GM12878 (cell line): ENCODE data around the gene BORCS5. TPM values are rescaled to one million over a fixed set of nuclear protein-coding genes. Genes with fewer than 3 reads are reported as not detected.

Experiments
- CBX5 ChIP-seq: sonication (generic); IDR thresholded peaks from 2 replicates; pipeline ENCODE4 v1.6.1; 2016; ENCODE audit warnings: low read depth, moderate library complexity, mild to moderate bottlenecking, inconsistent platforms
- CHD2 ChIP-seq: IDR thresholded peaks from 2 replicates; pipeline ENCODE4 v1.6.1; 2011; ENCODE audit warnings: low read depth, low read length, improper control_type of control experiment, borderline replicate concordance
- DPF2 ChIP-seq: fragments of 450-650 bp; IDR thresholded peaks from 2 replicates; pipeline ENCODE4 v1.6.1; 2017; ENCODE audit warnings: mild to moderate bottlenecking
- FOXK2 ChIP-seq: fragments of 450-650 bp; IDR thresholded peaks from 2 replicates; pipeline ENCODE4 v1.6.1; 2017; ENCODE audit warnings: mild to moderate bottlenecking, moderate library complexity
- HCFC1 ChIP-seq: fragments of 150-350 bp; IDR thresholded peaks from 2 replicates; pipeline ENCODE4 v1.6.1; 2014; ENCODE audit warnings: low read length
- IKZF2 ChIP-seq, 2 experiments: fragments of 450-650 bp; IDR thresholded peaks; 2 replicates each; pipeline ENCODE4 v1.6.1; 2017; ENCODE audit warnings: mild to moderate bottlenecking in 2 of 2, moderate library complexity in 2 of 2
- IRF4 ChIP-seq: IDR thresholded peaks from 2 replicates; pipeline ENCODE4 v1.6.1; 2011; ENCODE audit warnings: low read depth, low read length
- JUND ChIP-seq: IDR thresholded peaks from 2 replicates; pipeline ENCODE4 v1.6.1; 2012; ENCODE audit warnings: low read depth, mild to moderate bottlenecking, low read length, improper control_type of control experiment, moderate library complexity
- KLF5 ChIP-seq: fragments of 450-650 bp; IDR thresholded peaks from 2 replicates; pipeline ENCODE4 v1.6.1; 2014; ENCODE audit warnings: mild to moderate bottlenecking; ENCODE audit not compliant: partially characterized antibody
- MTA2 ChIP-seq: fragments of 450-650 bp; IDR thresholded peaks from 2 replicates; pipeline ENCODE4 v1.6.1; 2016; ENCODE audit warnings: low read depth, mild to moderate bottlenecking, moderate library complexity
- NFXL1 ChIP-seq: fragments of 450-650 bp; IDR thresholded peaks from 2 replicates; pipeline ENCODE4 v1.6.1; 2017; ENCODE audit warnings: antibody characterized with exemption, mild to moderate bottlenecking, borderline replicate concordance
- NRF1 ChIP-seq: conservative IDR thresholded peaks from 2 replicates; pipeline ENCODE4 v1.6.1; 2011; ENCODE audit warnings: mild to moderate bottlenecking, low read depth, low read length, improper control_type of control experiment
- PAX8 ChIP-seq: fragments of 450-650 bp; IDR thresholded peaks from 2 replicates; pipeline ENCODE4 v1.6.1; 2017; ENCODE audit warnings: mild to moderate bottlenecking, moderate library complexity
- POLR2AphosphoS2 ChIP-seq: IDR thresholded peaks from 2 replicates; pipeline ENCODE4 v1.6.1; 2011; ENCODE audit warnings: low read depth, mild to moderate bottlenecking, low read length, improper control_type of control experiment, moderate library complexity
- YBX1 ChIP-seq: fragments of 450-650 bp; IDR thresholded peaks from 2 replicates; pipeline ENCODE4 v1.6.1; 2016; ENCODE audit warnings: antibody characterized with exemption
- ZNF24 ChIP-seq: fragments of 450-650 bp; IDR thresholded peaks from 2 replicates; pipeline ENCODE4 v1.6.1; 2017; ENCODE audit warnings: antibody characterized with exemption, mild to moderate bottlenecking
- polyA plus RNA-seq, 11 experiments: library from polyadenylated mRNA; depleted of rRNA in 4 of 11; unstranded in 6 of 11; stranded (reverse) in 5 of 11; fragments of >200 nt; fragmentation: Nextera tagmentation in 4 of 11; fragmentation: Illumina TruSeq in 1 of 11; extraction: Ambion mirVana in 4 of 11; extraction: Trizol in 1 of 11; gene quantifications; 1 replicate in 1 of 11; 2 replicates in 10 of 11; pipeline versions ENCODE4 v1.2.1 to v1.2.3, GENCODE V29; 2011 to 2016; ENCODE audit warnings: inconsistent platforms in 2 of 11, missing spikeins in 2 of 11, low read depth in 1 of 11
- total RNA-seq, 4 experiments: library from RNA; depleted of rRNA in 3 of 4; stranded (reverse); fragments of >200 nt in 3 of 4; fragmentation: Illumina TruSeq in 1 of 4; extraction: Trizol in 1 of 4; gene quantifications; 2 replicates each; pipeline versions ENCODE4 v1.2.1 to v1.2.3, GENCODE V29; 2013 to 2021
- TF ChIP-seq, protein P1 (sequence below): fragments of 450-650 bp; IDR thresholded peaks from 2 replicates; pipeline ENCODE4 v1.6.1; 2017; ENCODE audit warnings: mild to moderate bottlenecking, moderate library complexity
- TF ChIP-seq, protein P2 (sequence below): IDR thresholded peaks from 2 replicates; pipeline ENCODE4 v1.6.1; 2012; ENCODE audit warnings: low read depth, low read length, improper control_type of control experiment
- TF ChIP-seq, protein P3 (sequence below): fragments of 450-650 bp; IDR thresholded peaks from 2 replicates; pipeline ENCODE4 v1.6.1; 2017; ENCODE audit warnings: mild to moderate bottlenecking
- TF ChIP-seq, protein P4 (sequence below): IDR thresholded peaks from 2 replicates; pipeline ENCODE4 v1.6.1; 2011; ENCODE audit warnings: borderline replicate concordance, low read depth, mild to moderate bottlenecking, moderate library complexity, mixed read lengths, low read length; ENCODE audit not compliant: insufficient read depth; ENCODE audit errors: extremely low read length
- TF ChIP-seq, protein P5 (sequence below): fragments of 450-650 bp; IDR thresholded peaks from 2 replicates; pipeline ENCODE4 v1.6.1; 2017; ENCODE audit warnings: low read depth, mild to moderate bottlenecking, moderate library complexity

The BORCS5 gene
- total and polyA plus RNA-seq, 10 of the 15 experiments (the other 5 are each of a cell fraction or from before 2014, with no cell fraction given) = 1.4 to 39.7 (median 16.1) TPM

DNA sequence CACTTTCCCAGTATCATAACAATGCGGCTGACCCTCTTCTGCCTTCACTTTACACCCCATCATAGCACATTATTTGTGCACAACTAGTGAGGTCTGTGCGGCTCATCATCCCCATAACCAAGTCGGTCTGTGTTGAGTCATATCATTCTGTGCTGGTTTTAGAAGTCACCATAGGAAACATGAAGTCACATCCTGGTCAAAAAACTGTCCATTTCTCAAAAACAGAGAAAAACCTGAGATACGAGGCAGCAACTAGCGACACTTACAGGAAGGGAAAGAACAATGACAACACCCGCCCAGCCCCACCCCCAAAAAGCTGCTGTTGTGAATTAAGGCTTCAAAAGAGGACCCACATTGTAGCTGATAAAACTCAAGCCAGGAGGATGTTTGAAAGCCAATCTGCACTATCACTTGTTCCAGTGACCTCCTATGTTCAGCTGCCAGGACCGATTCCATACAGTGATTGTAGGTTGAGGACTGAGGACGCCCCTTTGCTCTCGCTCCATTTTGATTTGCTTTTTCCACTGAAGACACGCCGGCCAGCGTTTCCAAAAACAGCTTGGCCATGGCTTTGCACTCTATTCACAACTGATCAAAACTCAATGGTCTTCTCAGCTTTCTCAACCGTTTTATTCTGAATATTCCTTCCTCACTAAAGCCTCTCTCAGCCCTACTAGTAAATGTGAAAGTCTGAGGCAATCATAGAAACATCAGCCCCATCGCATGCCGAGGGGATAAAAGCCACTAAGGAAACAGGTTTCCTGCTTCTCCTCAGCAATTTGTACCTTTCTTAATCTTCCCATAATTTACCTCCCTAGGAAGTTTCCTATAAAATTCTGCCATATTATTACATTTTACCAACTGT lies 118.3 kb downstream of the BORCS5 start (continued):
- TF ChIP-seq, protein P1, sequence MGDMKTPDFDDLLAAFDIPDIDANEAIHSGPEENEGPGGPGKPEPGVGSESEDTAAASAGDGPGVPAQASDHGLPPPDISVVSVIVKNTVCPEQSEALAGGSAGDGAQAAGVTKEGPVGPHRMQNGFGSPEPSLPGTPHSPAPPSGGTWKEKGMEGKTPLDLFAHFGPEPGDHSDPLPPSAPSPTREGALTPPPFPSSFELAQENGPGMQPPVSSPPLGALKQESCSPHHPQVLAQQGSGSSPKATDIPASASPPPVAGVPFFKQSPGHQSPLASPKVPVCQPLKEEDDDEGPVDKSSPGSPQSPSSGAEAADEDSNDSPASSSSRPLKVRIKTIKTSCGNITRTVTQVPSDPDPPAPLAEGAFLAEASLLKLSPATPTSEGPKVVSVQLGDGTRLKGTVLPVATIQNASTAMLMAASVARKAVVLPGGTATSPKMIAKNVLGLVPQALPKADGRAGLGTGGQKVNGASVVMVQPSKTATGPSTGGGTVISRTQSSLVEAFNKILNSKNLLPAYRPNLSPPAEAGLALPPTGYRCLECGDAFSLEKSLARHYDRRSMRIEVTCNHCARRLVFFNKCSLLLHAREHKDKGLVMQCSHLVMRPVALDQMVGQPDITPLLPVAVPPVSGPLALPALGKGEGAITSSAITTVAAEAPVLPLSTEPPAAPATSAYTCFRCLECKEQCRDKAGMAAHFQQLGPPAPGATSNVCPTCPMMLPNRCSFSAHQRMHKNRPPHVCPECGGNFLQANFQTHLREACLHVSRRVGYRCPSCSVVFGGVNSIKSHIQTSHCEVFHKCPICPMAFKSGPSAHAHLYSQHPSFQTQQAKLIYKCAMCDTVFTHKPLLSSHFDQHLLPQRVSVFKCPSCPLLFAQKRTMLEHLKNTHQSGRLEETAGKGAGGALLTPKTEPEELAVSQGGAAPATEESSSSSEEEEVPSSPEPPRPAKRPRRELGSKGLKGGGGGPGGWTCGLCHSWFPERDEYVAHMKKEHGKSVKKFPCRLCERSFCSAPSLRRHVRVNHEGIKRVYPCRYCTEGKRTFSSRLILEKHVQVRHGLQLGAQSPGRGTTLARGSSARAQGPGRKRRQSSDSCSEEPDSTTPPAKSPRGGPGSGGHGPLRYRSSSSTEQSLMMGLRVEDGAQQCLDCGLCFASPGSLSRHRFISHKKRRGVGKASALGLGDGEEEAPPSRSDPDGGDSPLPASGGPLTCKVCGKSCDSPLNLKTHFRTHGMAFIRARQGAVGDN = peak; percentile 73
- TF ChIP-seq YBX1 (no peak), HCFC1 (no peak), DPF2 (peak; percentile 77), ZNF24 (peak; percentile 78), PAX8 (no peak), POLR2AphosphoS2 (peak; percentile 34; the same call in 1 of the 2 replicates), MTA2 (peak; percentile 81), IKZF2 (IDR thresholded peaks at IDR 0.05) (peak; percentile 72 to 79; a peak in 3 of 4 replicates), CBX5 (peak; percentile 61; the same call in 1 of the 2 replicates), KLF5 (no peak), NRF1 (no peak), CHD2 (peak; percentile 73; the same call in 1 of the 2 replicates), IRF4 (peak; percentile 86; the same call in 1 of the 2 replicates), JUND (peak; percentile 86), FOXK2 (no peak), NFXL1 (no peak)
- TF ChIP-seq, protein P2, sequence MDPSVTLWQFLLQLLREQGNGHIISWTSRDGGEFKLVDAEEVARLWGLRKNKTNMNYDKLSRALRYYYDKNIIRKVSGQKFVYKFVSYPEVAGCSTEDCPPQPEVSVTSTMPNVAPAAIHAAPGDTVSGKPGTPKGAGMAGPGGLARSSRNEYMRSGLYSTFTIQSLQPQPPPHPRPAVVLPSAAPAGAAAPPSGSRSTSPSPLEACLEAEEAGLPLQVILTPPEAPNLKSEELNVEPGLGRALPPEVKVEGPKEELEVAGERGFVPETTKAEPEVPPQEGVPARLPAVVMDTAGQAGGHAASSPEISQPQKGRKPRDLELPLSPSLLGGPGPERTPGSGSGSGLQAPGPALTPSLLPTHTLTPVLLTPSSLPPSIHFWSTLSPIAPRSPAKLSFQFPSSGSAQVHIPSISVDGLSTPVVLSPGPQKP = no peak
- TF ChIP-seq, protein P3, sequence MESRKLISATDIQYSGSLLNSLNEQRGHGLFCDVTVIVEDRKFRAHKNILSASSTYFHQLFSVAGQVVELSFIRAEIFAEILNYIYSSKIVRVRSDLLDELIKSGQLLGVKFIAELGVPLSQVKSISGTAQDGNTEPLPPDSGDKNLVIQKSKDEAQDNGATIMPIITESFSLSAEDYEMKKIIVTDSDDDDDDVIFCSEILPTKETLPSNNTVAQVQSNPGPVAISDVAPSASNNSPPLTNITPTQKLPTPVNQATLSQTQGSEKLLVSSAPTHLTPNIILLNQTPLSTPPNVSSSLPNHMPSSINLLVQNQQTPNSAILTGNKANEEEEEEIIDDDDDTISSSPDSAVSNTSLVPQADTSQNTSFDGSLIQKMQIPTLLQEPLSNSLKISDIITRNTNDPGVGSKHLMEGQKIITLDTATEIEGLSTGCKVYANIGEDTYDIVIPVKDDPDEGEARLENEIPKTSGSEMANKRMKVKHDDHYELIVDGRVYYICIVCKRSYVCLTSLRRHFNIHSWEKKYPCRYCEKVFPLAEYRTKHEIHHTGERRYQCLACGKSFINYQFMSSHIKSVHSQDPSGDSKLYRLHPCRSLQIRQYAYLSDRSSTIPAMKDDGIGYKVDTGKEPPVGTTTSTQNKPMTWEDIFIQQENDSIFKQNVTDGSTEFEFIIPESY = no peak
- TF ChIP-seq, protein P4, sequence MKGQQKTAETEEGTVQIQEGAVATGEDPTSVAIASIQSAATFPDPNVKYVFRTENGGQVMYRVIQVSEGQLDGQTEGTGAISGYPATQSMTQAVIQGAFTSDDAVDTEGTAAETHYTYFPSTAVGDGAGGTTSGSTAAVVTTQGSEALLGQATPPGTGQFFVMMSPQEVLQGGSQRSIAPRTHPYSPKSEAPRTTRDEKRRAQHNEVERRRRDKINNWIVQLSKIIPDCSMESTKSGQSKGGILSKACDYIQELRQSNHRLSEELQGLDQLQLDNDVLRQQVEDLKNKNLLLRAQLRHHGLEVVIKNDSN = no peak
- TF ChIP-seq, protein P5, sequence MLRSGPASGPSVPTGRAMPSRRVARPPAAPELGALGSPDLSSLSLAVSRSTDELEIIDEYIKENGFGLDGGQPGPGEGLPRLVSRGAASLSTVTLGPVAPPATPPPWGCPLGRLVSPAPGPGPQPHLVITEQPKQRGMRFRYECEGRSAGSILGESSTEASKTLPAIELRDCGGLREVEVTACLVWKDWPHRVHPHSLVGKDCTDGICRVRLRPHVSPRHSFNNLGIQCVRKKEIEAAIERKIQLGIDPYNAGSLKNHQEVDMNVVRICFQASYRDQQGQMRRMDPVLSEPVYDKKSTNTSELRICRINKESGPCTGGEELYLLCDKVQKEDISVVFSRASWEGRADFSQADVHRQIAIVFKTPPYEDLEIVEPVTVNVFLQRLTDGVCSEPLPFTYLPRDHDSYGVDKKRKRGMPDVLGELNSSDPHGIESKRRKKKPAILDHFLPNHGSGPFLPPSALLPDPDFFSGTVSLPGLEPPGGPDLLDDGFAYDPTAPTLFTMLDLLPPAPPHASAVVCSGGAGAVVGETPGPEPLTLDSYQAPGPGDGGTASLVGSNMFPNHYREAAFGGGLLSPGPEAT = peak; percentile 64; the same call in 1 of the 2 replicates
